Stimulated activated CD8-positive, alpha-beta memory T cell treated with anti-CD3 and anti-CD28 coated beads, Interleukin-15, amount 100 ng/mL, for 1 hour (primary cell): Measurements from ENCODE around the gene MAPK8IP3.
"Not testable (repeated sequence)": the region's sequence is repeated elsewhere in the genome, so short reads cannot be mapped to it uniquely, and the experiment has no call there.

ENCODE experiments used
- DNase-seq: peaks from one replicate; pipeline ENCODE4 v3.0.0-alpha.2; 2020; ENCODE audit warnings: low read depth

MAPK8IP3 gene

DNA sequence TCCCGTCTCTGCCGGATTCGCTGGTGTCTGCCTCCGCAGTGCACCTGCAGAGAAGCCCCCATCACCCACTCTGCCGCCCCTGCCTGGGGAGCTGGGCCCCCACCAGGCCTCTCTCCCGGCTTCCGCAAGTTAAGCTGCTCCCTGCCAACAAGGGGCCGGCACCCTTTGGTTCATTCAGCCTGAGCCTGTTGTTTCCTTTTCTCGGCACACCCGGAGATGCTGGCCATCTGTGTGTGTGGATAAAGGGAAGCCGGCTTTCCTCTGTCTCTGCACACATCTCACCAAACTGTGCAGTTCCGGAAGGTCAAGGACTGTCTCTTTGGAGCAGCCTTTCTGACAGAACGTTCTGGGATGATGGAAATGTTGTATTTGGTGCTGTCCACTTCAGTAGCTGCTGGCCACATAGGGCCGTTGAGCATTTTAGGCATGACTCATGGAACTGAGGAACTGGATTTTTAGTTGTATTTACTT, 6.8 kb downstream of the MAPK8IP3 start:
- DNase-seq = no peak

DNA sequence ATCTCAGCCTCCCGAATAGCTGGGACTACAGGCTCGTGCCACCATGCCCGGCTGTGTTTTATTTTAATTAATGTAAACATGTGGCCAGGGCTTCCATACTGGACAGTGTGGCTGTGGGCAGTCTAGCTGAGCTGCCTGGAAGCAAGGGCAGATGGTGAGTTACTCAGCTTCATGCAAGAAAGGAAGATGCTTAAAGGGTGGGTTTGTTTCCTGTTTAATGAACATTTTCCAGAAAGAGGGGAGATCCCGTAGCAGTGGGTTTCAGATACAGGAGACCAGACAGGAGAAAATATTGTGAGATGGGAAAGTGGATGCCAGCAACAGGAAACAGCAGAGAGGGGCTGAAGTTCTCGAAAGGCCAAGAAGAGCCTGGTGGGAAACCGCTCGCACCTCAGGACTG, 7.3 kb downstream of the MAPK8IP3 start:
- no peak for DNase-seq

DNA sequence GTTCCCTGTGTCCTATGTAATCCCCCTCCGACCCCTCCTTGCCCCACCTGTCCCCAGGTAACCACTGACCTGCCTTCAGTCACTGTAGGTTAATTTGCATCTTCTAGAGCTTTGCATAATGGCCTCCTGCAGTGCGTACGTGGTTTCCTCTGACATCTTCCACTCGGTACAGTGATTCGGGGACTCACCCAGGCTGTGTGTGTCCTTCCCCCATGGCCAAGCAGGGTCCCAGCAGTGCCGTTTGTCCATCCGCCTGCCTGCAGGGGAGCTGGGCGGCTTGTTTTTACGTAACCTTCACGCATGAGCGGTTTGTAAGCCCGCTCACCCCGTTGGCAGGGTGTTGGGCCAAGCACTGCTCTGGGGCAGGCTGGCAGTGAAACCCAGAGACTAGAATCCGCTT, 7.9 kb downstream of the MAPK8IP3 start:
- DNase-seq = no peak

DNA sequence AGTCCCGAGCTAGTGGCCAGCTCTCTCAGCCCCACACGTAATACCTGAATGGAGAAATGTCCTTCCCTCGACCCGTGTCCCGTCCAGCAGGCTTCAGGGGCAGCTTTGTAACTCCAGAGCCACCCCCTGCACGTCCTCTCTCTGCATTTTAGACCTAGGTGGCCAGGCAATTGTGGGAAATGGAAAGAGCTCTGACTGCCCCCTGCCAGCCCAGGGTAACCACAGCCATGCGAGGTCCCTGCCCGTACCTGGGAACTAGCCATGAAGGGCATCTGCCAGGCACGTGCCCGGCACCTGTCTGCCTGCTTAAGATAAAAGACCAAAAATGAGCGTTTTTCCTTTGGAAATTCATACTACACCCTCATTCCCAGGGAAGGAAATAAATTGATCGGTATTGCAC, 9.2 kb downstream of the MAPK8IP3 start:
- DNase-seq = no peak

GRCh38 chr16:1718236-1718635, 12.2 kb downstream of the MAPK8IP3 start:
- not testable (repeated sequence) for DNase-seq

- DNase-seq = not testable (repeated sequence)
Observed at GRCh38 chr16:1719559-1720229, 13.7 kb downstream of the MAPK8IP3 start.

GRCh38 chr16:1721372-1721771, 15.4 kb downstream of the MAPK8IP3 start:
- DNase-seq = no peak

DNA sequence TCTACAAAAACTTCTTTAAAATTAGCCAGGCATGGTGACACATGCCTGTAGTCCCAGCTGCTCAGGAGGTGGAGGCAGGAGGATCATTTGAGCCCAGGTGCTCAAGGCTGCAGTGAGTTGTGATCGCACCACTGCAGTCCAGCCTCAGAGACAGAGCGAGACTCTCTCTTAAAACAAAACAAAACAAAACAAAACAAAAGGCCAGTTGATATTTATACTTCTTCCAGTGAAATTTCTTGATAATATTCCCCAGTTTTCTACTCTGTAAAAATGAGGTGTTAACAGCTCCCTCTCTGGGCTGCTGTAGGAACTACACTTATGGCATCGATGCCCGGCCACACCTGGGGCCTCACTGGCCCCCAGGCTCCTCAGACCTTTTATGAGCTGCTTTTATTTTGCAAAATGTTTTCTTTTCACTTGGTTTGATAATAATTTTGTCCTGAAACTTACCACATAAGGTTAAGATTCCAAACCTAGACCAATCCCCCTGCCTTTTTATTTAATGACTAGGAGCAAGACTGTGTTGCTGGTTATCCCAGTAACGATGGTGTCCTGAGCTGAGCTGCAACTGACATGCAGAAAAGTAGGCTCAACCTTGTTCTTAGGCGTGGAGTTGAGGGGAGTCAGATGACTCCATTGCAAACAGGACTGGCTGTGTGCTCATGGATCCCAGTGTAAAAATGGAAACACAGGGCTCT, 17.6 kb downstream of the MAPK8IP3 start:
- peak; percentile 26 for DNase-seq

DNA sequence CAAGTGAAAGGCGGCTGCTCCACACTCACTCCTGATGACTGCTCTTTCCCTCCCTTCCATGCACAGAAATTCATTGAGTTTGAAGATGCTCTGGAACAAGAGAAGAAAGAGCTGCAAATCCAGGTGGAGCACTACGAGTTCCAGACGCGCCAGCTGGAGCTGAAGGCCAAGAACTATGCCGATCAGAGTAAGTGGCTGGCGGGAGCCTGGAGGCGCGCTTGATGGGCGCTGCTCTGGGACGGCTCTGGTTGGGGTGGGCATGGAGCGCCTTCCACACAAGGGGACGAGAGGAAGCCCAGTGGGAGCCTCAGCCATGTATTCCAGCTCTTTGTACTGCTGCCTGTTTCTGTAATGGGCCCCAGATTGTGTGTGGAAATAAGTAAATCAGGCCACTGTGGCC, 18.5 kb downstream of the MAPK8IP3 start:
- DNase-seq = no peak

GRCh38 chr16:1726661-1727502, 20.9 kb downstream of the MAPK8IP3 start:
- DNase-seq = no peak

- no peak for DNase-seq
Observed at GRCh38 chr16:1727651-1728624, 21.9 kb downstream of the MAPK8IP3 start.

GRCh38 chr16:1729026-1729425, 23.0 kb downstream of the MAPK8IP3 start:
- no peak for DNase-seq

DNA sequence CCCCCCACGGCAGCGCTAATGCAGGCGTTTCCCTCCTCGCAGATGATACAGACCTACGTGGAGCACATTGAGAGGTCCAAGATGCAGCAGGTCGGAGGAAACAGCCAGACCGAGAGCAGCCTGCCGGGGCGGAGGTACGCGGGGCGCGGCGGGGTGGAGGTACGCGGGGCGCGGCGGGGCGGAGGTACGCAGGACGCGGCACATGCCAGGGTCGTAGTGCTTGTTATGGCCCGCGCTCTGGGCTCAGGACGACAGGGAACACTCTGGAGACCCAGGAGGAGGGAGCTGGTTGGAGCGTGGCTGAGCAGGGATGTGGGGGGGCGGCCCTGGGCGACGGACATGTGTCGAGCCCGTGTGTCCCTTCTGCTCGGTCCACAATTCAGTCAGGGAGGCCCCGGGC, 23.4 kb downstream of the MAPK8IP3 start:
- DNase-seq = no peak

- DNase-seq = no peak
Observed at GRCh38 chr16:1731073-1731472, 25.1 kb downstream of the MAPK8IP3 start.

DNA sequence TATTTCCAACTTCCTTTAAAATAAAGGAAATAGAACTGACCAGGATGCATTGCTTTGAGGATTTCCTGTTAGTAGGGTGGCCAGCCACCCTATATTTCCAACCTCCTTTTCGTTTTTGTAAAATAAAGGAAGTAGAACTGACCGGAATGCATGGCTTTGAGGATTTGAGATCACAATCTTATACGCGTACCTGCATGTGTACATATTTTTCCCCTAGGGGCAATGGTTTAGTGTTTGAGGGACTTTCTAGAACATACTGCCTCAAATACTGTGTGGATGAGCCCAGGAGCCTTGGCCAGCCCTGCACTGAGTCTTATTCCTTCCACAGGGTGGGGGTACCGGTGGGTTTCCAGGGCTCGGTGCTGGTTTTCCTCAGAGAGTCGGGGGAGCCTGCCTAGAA, 25.6 kb downstream of the MAPK8IP3 start:
- DNase-seq = no peak

DNA sequence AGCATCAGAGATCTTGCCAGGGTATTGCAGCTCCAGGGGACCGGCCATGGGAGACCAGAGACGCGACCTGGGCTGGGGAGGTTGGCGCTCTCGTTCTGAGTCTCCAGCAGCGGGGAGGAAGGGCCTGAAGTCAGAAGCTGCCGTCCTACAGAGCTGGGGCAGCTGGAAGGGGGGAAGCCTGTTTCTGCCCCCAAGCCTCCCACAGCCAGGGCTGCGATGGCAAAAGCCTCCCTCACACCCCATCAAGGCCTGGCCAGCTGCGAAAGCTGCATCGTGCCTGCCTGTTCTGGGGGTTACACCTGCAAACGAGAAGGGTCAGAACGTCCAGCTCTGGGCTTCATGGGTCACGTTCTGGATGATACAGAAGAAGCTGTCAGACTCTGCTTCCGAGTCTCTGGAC, 26.1 kb downstream of the MAPK8IP3 start:
- DNase-seq = no peak

GRCh38 chr16:1732551-1732987, 26.6 kb downstream of the MAPK8IP3 start:
- not testable (repeated sequence) for DNase-seq

- DNase-seq = no peak
Observed at GRCh38 chr16:1734123-1734522, 28.1 kb downstream of the MAPK8IP3 start.

- DNase-seq = no peak
Observed at GRCh38 chr16:1734816-1735215, 28.8 kb downstream of the MAPK8IP3 start.

- DNase-seq = no peak
Observed at GRCh38 chr16:1740234-1740633, 34.2 kb downstream of the MAPK8IP3 start.

- no peak for DNase-seq
Observed at GRCh38 chr16:1740781-1741490, 34.9 kb downstream of the MAPK8IP3 start.
